AML-193 (cell line): ENCODE results near the gene SPOCD1.
"Not testable (repeated sequence)": the region's sequence is repeated elsewhere in the genome, so short reads cannot be mapped to it uniquely, and the experiment has no call there.

Source experiments
- DNase-seq, 2 experiments: peaks; one replicate each; lab custom pipeline; 2025; lab: John Stamatoyannopoulos, UW

SPOCD1 gene

GRCh38 chr1:31828926-31829690 lies 13.3 kb upstream of the SPOCD1 start:
- no peak for DNase-seq

GRCh38 chr1:31828341-31828740 lies 12.5 kb upstream of the SPOCD1 start:
- no peak for DNase-seq

DNA sequence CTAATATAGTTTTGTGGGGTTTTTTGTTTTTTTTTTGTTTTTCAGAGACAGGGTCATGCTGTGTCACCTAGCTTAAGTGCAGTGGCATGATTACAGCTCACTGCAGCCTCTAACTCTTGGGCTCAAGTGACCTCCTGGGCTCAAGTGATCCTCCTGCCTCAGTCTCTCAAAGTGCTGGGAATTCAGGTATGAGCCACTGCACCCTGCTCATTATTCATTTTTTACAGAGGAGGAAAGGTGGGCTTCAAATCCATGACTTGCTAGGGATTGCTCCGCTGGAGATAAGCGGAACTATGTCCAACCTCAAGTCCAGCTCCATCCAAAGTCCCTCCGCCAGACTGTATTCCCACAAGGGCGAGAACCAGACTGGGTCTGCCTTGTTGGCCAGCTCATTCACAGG lies 8.0 kb upstream of the SPOCD1 start:
- DNase-seq, result no peak

GRCh38 chr1:31822766-31823165 lies 6.9 kb upstream of the SPOCD1 start:
- no peak for DNase-seq

- DNase-seq, result not testable (repeated sequence)
These were observed 4.4 kb upstream of the SPOCD1 start for GRCh38 chr1:31820196-31820595.

- DNase-seq, result peak; percentile 31 to 34
These were observed 2.4 kb upstream of the SPOCD1 start for GRCh38 chr1:31818206-31818605.

GRCh38 chr1:31816947-31817346 lies 1.1 kb upstream of the SPOCD1 start:
- DNase-seq, result peak; percentile 54 to 56

DNA sequence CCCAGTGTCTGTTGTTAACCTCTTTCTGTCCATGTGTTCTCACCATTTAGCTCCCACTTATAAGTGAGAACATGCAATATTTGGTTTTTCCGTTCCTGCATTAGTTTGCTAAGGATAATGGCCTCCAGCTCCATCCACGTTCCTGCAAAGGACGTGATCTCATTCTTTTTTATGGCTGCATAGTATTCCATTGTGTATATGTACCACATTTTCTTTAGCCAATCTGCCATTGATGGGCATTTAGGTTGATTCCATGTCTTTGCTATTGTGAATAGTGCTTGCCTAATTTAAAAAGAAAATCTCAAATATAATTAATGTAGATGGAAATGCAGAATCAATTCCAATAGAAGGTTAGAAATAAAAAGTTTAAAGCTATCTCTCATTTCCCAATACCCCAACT lies 679 bp upstream of the SPOCD1 start:
- not testable (repeated sequence) for DNase-seq

DNA sequence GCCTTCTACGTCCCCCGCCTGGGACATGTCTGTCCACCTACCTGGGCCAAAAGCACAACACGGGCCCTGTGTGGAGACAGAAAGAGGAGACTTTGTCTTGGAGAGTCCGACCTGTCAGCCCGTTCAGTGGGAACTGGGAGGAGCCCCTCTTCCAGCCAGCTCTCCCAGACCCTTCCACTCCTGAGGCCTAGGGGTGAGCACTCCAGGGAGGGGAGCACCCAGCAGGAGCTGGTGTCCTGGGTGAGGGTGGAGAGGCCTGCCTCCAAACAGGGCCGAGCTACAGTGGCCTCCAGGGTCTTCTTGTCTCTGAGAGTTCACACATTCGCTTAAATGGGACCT lies 546 bp downstream of the SPOCD1 start:
- DNase-seq, result no peak

- DNase-seq, result no peak
These were observed 1.1 kb downstream of the SPOCD1 start for GRCh38 chr1:31814631-31815306.

- DNase-seq, result no peak
These were observed 1.7 kb downstream of the SPOCD1 start for GRCh38 chr1:31814041-31814511.

GRCh38 chr1:31812158-31812829 lies 3.5 kb downstream of the SPOCD1 start:
- DNase-seq, result no peak

DNA sequence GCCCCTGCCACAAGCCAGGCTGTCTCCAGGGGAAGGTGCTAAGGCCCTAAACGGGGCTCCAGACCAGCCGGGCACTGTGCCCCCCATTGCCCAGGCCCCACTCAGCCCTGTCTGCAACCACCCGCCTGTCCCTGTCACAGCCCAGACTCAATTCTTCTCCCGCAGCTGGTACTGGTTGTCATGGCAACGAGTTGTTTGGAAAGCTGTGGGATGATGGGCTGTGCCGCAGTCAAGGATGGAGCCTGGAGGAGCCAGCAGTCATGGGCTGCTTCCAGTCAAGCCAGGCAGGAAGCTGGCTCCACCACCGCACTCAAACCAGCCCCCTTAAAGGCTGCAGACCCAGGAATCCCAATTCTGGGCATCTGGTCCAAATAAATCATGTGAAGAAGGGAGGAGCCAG lies 4.2 kb downstream of the SPOCD1 start:
- DNase-seq, result no peak

DNA sequence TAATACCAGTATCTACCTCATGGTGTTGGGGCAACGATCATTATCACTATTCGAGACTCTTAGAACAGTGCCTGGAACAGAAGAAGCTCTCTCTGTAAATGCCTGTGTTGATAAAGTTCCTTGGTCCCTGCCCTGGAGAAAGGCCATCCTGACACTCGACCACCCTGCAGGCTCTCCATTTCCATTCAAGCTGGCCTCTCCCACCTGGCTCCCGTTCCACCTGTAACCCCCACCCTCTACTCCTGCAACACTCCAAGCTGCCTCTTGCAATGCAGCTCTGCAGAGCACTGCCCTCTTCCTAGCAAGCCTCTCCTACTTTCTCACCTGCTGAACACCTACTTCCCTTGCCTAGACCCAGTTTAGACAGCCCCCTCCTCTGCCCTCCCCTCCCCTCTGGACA lies 6.1 kb downstream of the SPOCD1 start:
- DNase-seq, result no peak

- DNase-seq, result no peak
These were observed 8.4 kb downstream of the SPOCD1 start for GRCh38 chr1:31807273-31808048.

GRCh38 chr1:31805318-31805717 lies 10.5 kb downstream of the SPOCD1 start:
- DNase-seq, result no peak

- DNase-seq, result no peak
These were observed 11.7 kb downstream of the SPOCD1 start for GRCh38 chr1:31804098-31804497.

DNA sequence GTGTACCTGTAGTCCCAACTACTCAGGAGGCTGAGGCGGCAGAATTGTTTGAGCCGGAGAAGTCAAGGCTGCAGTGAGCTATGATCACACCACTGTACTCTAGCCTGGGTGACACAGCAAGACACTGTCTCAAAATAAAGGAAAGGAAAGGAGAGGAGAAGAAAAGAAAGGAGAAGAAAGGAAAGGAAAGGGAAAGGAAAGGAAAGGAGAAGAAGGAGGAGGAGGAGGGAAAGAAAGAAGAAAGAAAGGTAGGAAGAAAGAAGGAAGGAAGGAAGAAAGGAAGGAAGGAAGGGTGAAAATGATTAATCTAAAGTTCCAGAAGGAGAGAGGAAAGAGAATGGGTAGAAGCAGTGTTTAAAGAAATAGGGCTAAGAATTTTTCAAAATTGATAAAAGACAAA lies 12.2 kb downstream of the SPOCD1 start:
- no peak for DNase-seq

DNA sequence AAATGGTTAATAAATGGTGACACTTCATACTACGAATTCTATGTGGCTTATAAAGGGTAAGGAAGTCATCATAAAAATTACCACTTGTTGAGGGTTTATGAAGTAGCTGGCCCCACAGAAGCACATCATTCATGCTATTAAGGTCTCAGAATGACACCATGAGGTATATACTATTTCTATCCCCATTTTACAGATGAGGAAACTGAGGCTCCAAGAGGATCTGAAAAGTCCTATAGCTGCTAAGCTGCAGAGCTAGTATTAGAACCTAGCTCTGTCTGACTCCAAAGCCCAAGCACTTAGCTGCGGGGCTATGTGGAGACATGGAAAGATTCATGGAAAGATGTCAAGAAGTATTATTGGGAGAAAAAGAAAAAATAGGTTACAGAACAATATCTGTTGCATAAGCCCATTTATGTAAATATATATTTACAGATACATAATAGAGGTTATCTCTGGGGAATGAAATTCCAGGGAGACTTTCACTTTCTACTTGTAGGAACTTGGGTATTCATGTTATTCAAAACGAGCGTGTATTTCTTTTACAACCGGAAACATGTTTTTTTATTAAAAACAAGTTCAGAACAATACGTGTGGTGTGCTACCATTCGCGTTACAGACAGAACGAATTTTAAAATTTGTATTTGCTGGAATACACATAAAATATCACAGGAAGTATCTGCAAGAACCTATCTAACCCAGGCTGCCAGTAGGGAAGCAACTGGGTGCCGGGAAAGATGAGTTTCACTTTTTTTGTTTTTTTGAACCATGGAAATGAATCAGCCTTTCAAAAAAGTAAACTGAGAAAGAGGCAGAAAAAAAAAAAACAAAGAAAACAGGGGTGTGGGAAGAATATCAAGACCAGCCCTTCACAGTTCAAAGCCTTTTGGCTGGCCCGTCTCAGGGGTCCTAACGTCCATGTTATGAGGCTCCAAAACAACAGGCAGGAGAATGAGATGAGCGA lies 13.4 kb downstream of the SPOCD1 start:
- DNase-seq, result no peak

DNA sequence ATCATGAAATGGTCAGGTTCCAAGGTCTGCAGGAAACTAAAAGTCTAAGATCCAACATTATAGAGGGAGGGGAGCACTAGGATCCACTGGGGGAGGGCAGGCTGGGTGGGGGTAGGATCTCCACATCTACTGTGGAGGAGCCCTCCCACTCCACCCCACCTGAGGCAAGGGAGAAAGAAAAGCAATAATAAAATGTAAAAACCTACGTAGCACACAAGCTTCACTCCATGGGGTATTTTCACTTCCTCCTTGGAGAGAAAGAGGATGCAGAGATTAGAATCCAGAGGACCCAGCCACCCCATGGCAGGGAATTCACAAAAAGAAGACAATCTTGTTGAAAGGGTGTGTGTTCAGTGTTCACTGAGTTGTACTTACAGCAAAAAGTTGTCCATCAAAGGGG lies 14.4 kb downstream of the SPOCD1 start:
- no peak for DNase-seq

DNA sequence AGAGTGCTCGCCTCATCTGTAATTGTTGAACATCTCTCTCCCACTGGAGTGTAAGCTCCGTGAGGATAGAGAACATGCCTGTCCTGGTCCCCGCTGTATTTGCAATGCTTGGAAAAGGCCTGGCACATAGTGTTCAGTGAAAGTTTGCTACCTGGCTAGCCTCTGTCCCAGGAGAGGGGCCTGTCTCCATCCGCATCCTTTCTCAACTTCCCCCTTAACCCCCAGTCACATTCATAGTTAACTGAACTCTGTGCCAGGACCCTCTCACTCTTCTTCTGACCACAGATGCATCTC lies 15.2 kb downstream of the SPOCD1 start:
- no peak for DNase-seq
